HG03066 (cell line): ENCODE results near the gene DLGAP3.
"Not testable (repeated sequence)": the region's sequence is repeated elsewhere in the genome, so short reads cannot be mapped to it uniquely, and the experiment has no call there.

Source experiments
- ATAC-seq: cut with Tn5 transposase; IDR thresholded peaks from one replicate; pipeline ENCODE4 v1.9.1; 2021; ENCODE audit warnings: low read depth; ENCODE audit not compliant: unreplicated experiment

The DLGAP3 gene

DNA sequence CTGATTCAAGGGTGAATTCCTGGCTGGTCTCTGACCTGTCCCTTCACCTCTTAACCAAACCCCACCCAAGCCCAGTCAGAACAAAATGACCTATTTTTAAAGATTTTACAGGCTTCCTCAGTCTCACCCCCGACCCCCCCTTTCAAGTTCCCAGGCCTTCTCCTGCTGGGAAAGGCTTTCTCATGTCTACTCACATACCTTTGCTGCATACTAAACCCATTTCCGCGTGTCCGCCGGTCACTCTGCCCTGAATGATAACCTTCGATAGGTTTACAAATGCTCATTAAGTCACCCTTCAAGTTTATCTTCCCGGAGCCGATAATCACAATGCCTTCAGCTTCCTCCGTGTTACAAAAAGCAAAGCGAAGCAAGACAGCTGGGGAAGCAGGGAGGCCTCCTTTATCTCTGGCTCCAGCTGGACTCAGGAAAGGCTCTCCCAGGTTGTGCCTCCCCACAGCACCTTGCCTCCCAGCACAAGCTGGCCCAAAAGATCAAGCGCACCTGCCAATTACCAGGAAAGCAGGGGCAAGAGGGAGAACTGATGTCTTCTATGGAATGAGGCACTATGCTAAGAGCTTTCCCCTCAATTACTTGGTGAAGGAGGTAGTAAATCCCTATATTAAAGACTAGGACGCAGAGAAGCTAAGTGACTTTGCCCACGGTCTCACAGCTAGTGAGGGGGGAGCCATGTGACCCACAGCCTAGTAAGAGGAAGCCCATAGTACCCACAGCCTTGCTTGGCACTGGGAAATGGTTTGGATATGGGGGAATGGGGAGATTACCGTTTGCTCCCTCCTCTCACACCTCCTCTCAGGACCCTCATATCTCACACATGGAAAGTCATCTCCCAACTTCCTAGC is 85.8 kb downstream of the DLGAP3 start:
- ATAC-seq = no peak

DNA sequence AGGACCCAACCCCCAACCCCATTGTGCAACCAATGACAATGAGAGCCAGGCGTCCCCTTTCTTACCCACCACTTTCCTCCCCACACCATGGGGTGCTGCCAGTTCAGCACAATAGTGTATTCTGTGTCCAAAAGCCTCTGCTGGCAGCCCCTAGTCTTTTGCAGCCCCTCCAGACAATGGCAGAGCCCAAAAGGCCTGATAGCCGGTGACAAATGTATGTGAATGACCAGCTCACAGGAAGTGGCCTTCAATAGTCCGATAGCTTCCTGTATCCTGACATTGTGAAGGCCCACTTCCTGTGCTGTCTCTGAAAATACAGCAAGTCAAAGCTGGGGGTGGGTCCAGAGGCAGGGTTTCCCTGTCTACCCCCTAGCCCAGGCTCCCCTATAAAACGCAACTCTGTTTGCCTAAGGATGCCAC is 86.5 kb downstream of the DLGAP3 start:
- ATAC-seq = no peak

DNA sequence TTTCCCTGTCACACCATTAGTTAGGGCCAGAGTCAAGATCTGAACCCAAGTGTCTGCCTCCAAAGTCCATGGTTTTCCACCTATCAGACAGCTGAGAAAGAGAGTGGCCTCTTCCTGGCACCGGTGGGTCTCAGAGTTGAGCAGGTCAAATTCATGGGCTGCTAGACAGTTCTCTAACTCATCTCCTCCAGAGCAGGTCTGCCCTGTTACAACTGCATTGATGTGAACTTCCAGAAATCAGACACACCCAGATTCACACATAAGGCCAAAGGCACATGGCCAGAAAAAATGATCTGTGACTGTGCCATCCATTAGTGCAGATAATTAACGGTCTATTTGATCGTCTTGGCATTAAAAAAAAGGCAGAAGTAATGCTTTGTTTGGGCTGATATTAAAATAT is 87.4 kb downstream of the DLGAP3 start:
- no peak for ATAC-seq

DNA sequence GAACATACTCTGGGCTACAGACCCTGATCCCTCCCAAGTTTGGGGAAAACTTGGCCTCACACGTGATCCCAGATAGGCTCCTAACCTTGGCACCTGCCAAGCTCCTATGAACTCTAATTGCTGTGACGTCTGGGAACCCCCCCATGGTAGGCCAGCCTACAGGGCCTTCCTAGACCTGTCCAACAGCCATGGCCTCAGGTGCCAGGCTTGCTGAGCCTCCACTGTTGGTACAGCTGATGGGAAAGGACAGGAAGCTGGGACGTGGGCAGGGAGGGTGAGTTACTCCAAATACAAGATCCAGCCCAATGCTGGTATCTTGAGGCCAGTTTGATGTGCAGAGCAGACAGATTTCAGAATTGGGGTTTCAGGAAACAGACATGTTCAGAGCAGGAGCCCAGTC is 89.0 kb downstream of the DLGAP3 start:
- ATAC-seq = no peak

GRCh38 chr1:34839526-34840305 is 89.7 kb downstream of the DLGAP3 start:
- no peak for ATAC-seq

- ATAC-seq = no peak
Measured at GRCh38 chr1:34833711-34834110, 95.7 kb downstream of the DLGAP3 start.

DNA sequence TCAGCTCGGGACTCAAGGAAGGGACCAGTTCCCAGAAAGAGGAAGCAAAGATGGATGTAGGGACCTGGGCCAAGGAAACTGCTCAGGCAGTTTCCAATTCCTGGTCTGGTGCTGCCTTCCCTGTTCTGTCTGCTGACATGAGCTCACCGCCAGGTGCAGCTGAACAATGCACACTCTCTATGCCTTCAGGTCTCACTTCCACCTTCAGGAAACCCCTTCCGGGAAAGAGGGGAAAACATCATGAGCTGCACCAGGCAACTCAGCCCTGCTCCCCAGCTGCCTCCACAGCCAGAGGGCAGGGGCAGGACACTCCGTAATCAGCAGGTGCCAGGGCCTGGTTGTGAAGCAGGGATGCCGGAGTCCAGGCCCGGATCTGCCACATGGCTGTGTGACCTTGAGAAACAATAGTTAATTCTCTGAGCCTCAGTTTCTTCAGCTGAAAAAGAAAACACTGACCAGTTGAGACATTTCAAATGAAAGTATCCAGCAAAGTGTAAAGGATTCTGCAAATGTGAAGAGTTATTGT is 97.7 kb downstream of the DLGAP3 start:
- ATAC-seq = no peak

GRCh38 chr1:34829250-34829649 is 100.2 kb downstream of the DLGAP3 start:
- ATAC-seq = no peak

DNA sequence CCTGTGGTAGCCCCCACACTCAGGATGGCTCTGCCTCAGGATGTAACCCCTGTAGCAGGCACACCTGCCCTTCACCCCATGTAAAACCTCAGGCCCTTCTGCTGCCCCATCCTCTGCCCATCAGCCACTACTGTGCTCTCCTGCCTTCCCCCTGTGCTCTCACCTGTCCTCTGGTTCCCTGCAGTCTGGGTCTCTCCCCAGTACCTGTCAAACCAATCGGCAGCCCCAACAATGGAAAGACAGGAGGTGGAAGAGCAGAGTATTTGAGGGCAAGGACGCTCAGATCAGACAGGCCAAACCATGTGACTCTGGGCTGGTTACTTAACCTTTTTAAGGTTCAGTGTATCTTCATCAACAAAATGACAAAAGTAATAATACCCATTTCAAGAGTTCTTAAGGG is 100.8 kb downstream of the DLGAP3 start:
- ATAC-seq = no peak

GRCh38 chr1:34827341-34827941 is 102.0 kb downstream of the DLGAP3 start:
- ATAC-seq = no peak

DNA sequence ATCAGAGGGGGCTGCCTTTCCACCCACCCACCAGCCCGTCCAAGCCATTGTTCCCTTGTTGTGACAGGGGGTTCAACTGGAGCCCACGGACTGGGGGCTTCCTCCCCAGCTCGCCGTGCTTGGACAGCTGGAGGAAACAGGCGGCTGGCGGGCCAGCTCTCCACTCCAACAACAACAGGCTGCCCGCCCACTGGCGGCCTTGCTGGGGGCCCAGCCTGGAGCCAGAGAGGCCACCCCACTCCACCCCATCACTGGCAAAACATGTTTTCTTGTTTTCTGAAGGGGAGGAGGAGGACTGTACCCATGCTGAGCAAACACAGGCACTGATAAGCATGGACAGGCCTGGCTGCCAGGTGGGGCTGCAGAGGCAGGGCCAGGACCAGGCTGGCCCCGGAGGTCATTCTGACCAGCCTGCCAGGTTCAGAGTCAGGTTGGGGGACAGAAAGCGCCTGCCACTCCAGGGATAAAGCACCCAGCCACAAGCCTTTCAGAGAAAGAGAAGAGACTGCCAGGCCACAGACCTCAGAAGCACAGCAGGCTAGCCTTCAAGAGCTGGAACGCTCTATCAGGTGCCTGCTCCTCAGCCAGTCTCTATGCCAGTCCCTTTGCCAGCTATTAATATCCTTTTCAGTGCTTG is 103.9 kb downstream of the DLGAP3 start:
- ATAC-seq = no peak

- no peak for ATAC-seq
Measured at GRCh38 chr1:34824817-34825454, 104.5 kb downstream of the DLGAP3 start.

GRCh38 chr1:34822202-34822601 is 107.2 kb downstream of the DLGAP3 start:
- no peak for ATAC-seq

DNA sequence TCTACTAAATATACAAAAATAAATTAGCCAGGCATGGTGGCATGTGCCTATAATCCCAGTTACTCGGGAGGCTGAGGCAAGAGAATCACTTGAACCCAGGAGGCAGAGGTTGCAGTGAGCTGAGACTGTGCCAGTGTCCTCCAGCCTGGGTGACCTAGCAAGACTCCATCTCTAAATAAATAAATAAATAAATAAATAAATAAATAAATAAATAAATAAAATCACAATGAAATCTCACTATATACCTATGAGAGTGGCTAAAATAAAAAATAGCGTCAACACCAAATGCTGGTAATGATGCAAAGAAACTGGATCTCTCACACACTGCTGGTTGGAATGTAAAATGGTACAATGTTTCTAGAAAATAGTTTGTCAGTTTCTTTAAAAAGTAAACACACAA is 110.6 kb downstream of the DLGAP3 start:
- ATAC-seq = not testable (repeated sequence)

- ATAC-seq = no peak
Measured at GRCh38 chr1:34816778-34817177, 112.7 kb downstream of the DLGAP3 start.

DNA sequence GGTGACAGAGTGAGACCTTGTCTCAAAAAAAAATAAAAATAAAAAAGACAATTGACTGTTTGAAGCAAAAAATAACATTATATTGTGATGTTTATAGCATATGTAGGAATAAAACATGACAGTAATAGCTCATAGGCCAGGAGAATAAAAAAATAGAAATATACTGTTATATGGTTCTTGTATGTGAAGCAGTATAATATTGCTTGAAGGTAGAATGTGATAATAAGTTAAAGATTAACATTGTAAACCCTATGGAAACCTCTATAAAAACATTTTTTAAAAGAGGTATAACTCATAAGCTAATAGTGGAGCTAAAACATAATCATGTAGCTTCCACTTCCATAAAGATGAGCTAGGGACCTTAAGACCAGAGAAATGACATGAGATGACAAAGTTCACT is 113.1 kb downstream of the DLGAP3 start:
- no peak for ATAC-seq
